K562 (cell line): ENCODE measurements around the gene CUX1. TPM values are rescaled to one million over a fixed set of nuclear protein-coding genes. Genes with fewer than 3 reads are reported as not detected.
A peak's percentile ranks its signal among the peaks of the same experiment; 100 is the strongest.

ENCODE experiments used
- FOXA3 ChIP-seq, 2 experiments: fragments of 450-650 bp in 1 of 2; sonication (generic) in 1 of 2; formaldehyde crosslinking; IDR thresholded peaks in 1 of 2; conservative IDR thresholded peaks in 1 of 2; 2 replicates each; pipeline versions ENCODE4 v1.4.0 to v1.8.0; 2020 to 2022; ENCODE audit warnings: mild to moderate bottlenecking in 2 of 2, missing genetic modification reagents in 1 of 2
- RBM17 ChIP-seq: fragments of 200-400 bp; formaldehyde crosslinking; IDR thresholded peaks from 2 replicates; pipeline ENCODE4 v1.6.1; 2017; ENCODE audit warnings: low read depth, mild to moderate bottlenecking, low read length, borderline replicate concordance
- RERE ChIP-seq: sonication (generic); formaldehyde crosslinking; IDR thresholded peaks from 2 replicates; pipeline ENCODE4 v1.8.0; 2023; ENCODE audit warnings: missing genetic modification reagents, mild to moderate bottlenecking, borderline replicate concordance
- SMAD1 ChIP-seq: fragments of 150-350 bp; IDR thresholded peaks from 2 replicates; pipeline ENCODE4 v1.6.1; 2014; ENCODE audit warnings: low read length, low read depth; ENCODE audit not compliant: partially characterized antibody
- TEAD1 ChIP-seq, 2 experiments: fragments of 450-650 bp in 1 of 2; sonication (generic) in 1 of 2; formaldehyde crosslinking; IDR thresholded peaks; 2 replicates each; pipeline versions ENCODE4 v1.4.0 to v1.8.0; 2020 to 2022; ENCODE audit warnings: mild to moderate bottlenecking in 2 of 2, missing genetic modification reagents in 1 of 2
- TFE3 ChIP-seq: fragments of 450-650 bp; formaldehyde crosslinking; IDR thresholded peaks from 2 replicates; pipeline ENCODE4 v1.4.0; 2020; ENCODE audit warnings: mild to moderate bottlenecking, mixed read lengths
- ZBTB26 ChIP-seq: fragments of 450-650 bp; formaldehyde crosslinking; IDR thresholded peaks from 2 replicates; pipeline ENCODE4 v1.4.0; 2022; ENCODE audit warnings: missing genetic modification characterization
- ZNF124 ChIP-seq: sonication (generic); formaldehyde crosslinking; IDR thresholded peaks from 2 replicates; pipeline ENCODE4 v1.8.1; 2022; ENCODE audit warnings: missing genetic modification reagents
- ZNF263 ChIP-seq: sonication (generic); formaldehyde crosslinking; IDR thresholded peaks from 2 replicates; pipeline ENCODE4 v1.8.0; 2022; ENCODE audit warnings: mild to moderate bottlenecking, missing genetic modification reagents, borderline replicate concordance
- polyA plus RNA-seq, 8 experiments: library from polyadenylated mRNA; depleted of rRNA in 4 of 8; stranded (reverse) in 5 of 8; unstranded in 3 of 8; fragments of >200 nt; fragmentation: Nextera tagmentation in 2 of 8; fragmentation: Illumina TruSeq in 1 of 8; extraction: Ambion mirVana in 2 of 8; extraction: Trizol in 1 of 8; gene quantifications; 2 replicates each; pipeline versions ENCODE4 v1.2.1 to v1.2.3, GENCODE V29; 2011 to 2014; ENCODE audit warnings: inconsistent platforms in 1 of 8, missing spikeins in 1 of 8
- total RNA-seq, 7 experiments: library from RNA; depleted of rRNA in 6 of 7; stranded (reverse); fragments of >200 nt in 6 of 7; fragmentation: Illumina TruSeq in 2 of 7; extraction: Trizol in 2 of 7; gene quantifications; 2 replicates each; pipeline versions ENCODE4 v1.2.1 to v1.2.3, GENCODE V29; 2011 to 2021; ENCODE audit warnings: low replicate concordance in 1 of 7

The CUX1 gene
- total and polyA plus RNA-seq, 9 of the 15 experiments (the other 6 are each of a cell fraction or from before 2014, with no cell fraction given): 3.6 to 55.3 (median 25.2) TPM

- TF ChIP-seq RBM17: no peak
- TF ChIP-seq TEAD1 (CRISPR knock-in tag; IDR thresholded peaks at IDR 0.05): peak in 1 of 2 experiments; percentile 82; a peak in 3 of 4 replicates
- TF ChIP-seq RERE (CRISPR knock-in tag): no peak
- TF ChIP-seq SMAD1: no peak
- TF ChIP-seq TFE3 (CRISPR knock-in tag): peak; percentile 93
- no peak for TF ChIP-seq ZNF124
- peak; percentile 2; the same call in 1 of the 2 replicates for TF ChIP-seq ZBTB26
- peak; percentile 77; the same call in 1 of the 2 replicates for TF ChIP-seq ZNF263 (CRISPR knock-in tag)
- 0 out of 4 replicates have a peak, but pooled peaks of 1 of the 2 experiments have one; percentile 31 for TF ChIP-seq FOXA3 (CRISPR knock-in tag; conservative IDR thresholded peaks at IDR 0.05 in 1 of 2, IDR thresholded peaks at IDR 0.05 in 1 of 2)
Measured at GRCh38 chr7:101856473-101857357, 39.3 kb downstream of the CUX1 start (continued).
